GM13977 (cell line): Measurements from ENCODE around the gene DIAPH2.

Source experiments
- DNase-seq: peaks from one replicate; pipeline ENCODE4 v3.0.0; 2012; ENCODE audit warnings: low spot score
- CTCF ChIP-seq: IDR thresholded peaks from 2 replicates; pipeline ENCODE4 v1.5.1; 2012; ENCODE audit warnings: mild to moderate bottlenecking, control low read depth; ENCODE audit not compliant: insufficient read depth; ENCODE audit errors: extremely low read depth, missing control alignments
- in situ Hi-C: fragments of 300-500 bp; cut with MboI; formaldehyde crosslinking; loops from one replicate; pipeline ENCODE4 v1.12.0; 2022; ENCODE audit warnings: low sequenced_read_pairs, low pct_unique_long_range_greater_than_20kb, mixed read lengths, inconsistent platforms; ENCODE audit not compliant: unreplicated experiment

The DIAPH2 gene

GRCh38 chrX:96763608-96764007 lies 79.0 kb downstream of the DIAPH2 start:
- no peak for TF ChIP-seq CTCF
- no peak for DNase-seq
- in situ Hi-C loops, result no loop called here

- in situ Hi-C loops, result no loop called here
- DNase-seq, result no peak
- TF ChIP-seq CTCF, result no peak
These were observed 80.2 kb downstream of the DIAPH2 start for GRCh38 chrX:96764864-96765263.

- in situ Hi-C loops, result no loop called here
- DNase-seq, result peak; percentile 11
- peak; percentile 47 for TF ChIP-seq CTCF
These were observed 85.7 kb downstream of the DIAPH2 start for GRCh38 chrX:96770315-96770714.

DNA sequence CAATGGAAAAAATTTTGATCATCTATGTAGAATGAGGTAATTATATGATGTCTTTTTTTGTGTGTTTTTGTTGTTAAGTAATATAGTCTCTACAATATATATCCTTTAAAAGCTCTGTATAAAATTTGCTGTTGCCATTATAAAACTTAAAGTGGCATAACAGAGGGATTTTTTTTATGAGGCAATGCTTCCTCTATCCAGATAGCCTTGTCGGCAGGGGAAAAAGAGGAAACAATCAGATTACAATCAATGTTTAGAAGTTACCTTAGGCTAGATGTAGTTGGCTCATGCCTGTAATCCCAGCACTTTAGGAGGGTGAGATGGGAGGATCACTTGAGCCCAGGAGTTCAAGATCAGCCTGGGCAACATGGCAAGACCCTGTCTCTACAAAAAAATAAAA lies 86.8 kb downstream of the DIAPH2 start:
- in situ Hi-C loops, result no loop called here
- no peak for DNase-seq

DNA sequence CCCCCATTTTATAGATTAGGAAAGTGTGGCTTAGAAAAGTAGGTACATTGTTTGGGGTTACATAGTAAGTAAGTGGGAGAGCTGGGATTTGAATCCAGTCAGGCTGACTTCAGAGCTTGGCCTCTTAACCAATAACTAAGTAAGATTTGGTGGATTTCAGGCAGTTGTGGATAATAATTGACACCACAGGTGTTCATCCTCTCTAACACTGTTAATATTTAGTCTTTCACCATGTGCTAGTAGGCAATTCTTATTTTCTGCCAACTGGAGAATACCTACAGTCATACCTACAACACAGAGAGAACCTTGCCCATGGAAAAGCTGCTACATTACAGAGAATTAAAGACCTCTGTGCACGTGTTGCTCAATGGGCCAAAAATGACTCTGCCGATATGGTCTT lies 89.5 kb downstream of the DIAPH2 start:
- in situ Hi-C loops, result no loop called here
- TF ChIP-seq CTCF, result no peak
- DNase-seq, result no peak

More for the DNA sequence above, 86.8 kb downstream of the DIAPH2 start:
- no peak for TF ChIP-seq CTCF

DNA sequence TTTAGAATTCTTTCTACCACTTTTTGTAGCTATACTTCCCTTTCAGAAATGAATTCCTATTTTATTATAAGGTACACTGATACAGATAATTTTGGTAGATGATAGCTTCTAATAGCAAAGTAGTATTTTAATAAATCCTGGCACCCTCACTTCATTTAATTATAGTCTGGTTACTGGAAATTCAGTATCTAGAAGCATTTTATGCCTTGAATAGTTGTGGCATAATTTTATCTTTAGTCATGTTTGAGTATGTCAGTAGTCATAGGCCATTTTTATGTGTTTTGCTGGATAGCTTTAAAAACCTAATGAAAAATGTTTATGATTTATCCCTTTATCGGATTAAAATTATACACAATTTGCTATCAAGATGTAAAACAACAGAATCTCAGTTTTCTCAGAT lies 92.3 kb downstream of the DIAPH2 start:
- in situ Hi-C loops, result no loop called here
- DNase-seq, result no peak
- TF ChIP-seq CTCF, result no peak

DNA sequence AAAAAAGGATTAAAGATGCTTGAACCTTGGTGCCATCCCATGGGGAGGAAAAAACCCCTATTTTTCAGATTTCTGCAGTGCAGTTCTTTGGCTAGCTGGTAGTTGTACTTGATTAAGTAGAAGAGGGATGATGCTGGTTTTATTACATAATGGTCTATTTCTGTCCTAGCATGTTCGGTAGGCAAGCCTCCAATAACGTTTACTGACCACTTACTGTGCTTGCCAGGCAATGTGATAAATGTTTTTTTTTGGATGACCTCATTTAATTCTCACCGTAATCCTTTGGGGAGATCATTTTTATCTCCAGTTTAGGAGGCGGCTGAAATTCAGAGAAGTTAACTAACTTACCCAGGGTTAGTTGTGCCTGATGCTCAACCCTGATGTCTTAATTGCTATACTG lies 106.9 kb downstream of the DIAPH2 start:
- no peak for TF ChIP-seq CTCF
- in situ Hi-C loops, result no loop called here
- no peak for DNase-seq
